NCI-H1105 (cell line): ENCODE measurements around the gene HNRNPL.
"Not testable (repeated sequence)": the region's sequence is repeated elsewhere in the genome, so short reads cannot be mapped to it uniquely, and the experiment has no call there.

Experiments
- DNase-seq: peaks from one replicate; lab custom pipeline; 2025; lab: John Stamatoyannopoulos, UW

The HNRNPL gene

GRCh38 chr19:38849860-38850435 lies at the start of gene HNRNPL:
Gene HNRNPL (minus strand): TSS chr19:38849986. CDS start chr19:38849966, 20 bp downstream.
- peak; percentile 100 for DNase-seq

GRCh38 chr19:38898788-38899446 lies 49.1 kb upstream of the HNRNPL start:
- DNase-seq, result no peak

- no peak for DNase-seq
These were observed 45.2 kb upstream of the HNRNPL start for GRCh38 chr19:38894968-38895367.

GRCh38 chr19:38893341-38893771 lies 43.6 kb upstream of the HNRNPL start:
- DNase-seq, result no peak

GRCh38 chr19:38892841-38893240 lies 43.1 kb upstream of the HNRNPL start:
- no peak for DNase-seq

- no peak for DNase-seq
These were observed 42.0 kb upstream of the HNRNPL start for GRCh38 chr19:38891771-38892170.

GRCh38 chr19:38890686-38891085 lies 40.9 kb upstream of the HNRNPL start:
- no peak for DNase-seq

- DNase-seq, result no peak
These were observed 40.0 kb upstream of the HNRNPL start for GRCh38 chr19:38889803-38890202.

- no peak for DNase-seq
These were observed 39.1 kb upstream of the HNRNPL start for GRCh38 chr19:38888876-38889275.

- DNase-seq, result not testable (repeated sequence)
These were observed 34.9 kb upstream of the HNRNPL start for GRCh38 chr19:38884691-38885090.

GRCh38 chr19:38883286-38883685 lies 33.5 kb upstream of the HNRNPL start:
- DNase-seq, result no peak

- no peak for DNase-seq
These were observed 31.3 kb upstream of the HNRNPL start for GRCh38 chr19:38880882-38881609.

GRCh38 chr19:38880076-38880881 lies 30.5 kb upstream of the HNRNPL start:
- no peak for DNase-seq

- no peak for DNase-seq
These were observed 29.6 kb upstream of the HNRNPL start for GRCh38 chr19:38879400-38879751.

- no peak for DNase-seq
These were observed 29.0 kb upstream of the HNRNPL start for GRCh38 chr19:38878575-38879399.

GRCh38 chr19:38877781-38878574 lies 28.2 kb upstream of the HNRNPL start, which contains the start of gene RINL:
Gene RINL (minus strand): TSS chr19:38878275. CDS start chr19:38876742, 1,533 bp downstream.
- peak; percentile 90 for DNase-seq

GRCh38 chr19:38875656-38876395 lies 26.0 kb upstream of the HNRNPL start:
- no peak for DNase-seq

- not testable (repeated sequence) for DNase-seq
These were observed 23.6 kb upstream of the HNRNPL start for GRCh38 chr19:38873400-38873799.

GRCh38 chr19:38870612-38871011 lies 20.8 kb upstream of the HNRNPL start:
- no peak for DNase-seq
